ENCODE results near the gene ZFAND6. TPM values are rescaled to one million over a fixed set of nuclear protein-coding genes. Genes with fewer than 3 reads are reported as not detected.
"Not testable (repeated sequence)": the region's sequence is repeated elsewhere in the genome, so short reads cannot be mapped to it uniquely, and the experiment has no call there.

Gene ZFAND6
- polyA plus RNA-seq, 3 donors, result 125 to 136 (median 135) TPM

GRCh38 chr15:80136854-80137253, 77.4 kb downstream of the ZFAND6 start:
- DNase-seq (ENCODE audit: low read depth in 3 of 3, low spot score in 2 of 3), result no peak

- no peak for DNase-seq (ENCODE audit: low read depth in 3 of 3, low spot score in 2 of 3)
These were observed 79.5 kb downstream of the ZFAND6 start for GRCh38 chr15:80138961-80139360.

GRCh38 chr15:80140909-80141308, 81.4 kb downstream of the ZFAND6 start:
- no peak for DNase-seq (ENCODE audit: low read depth in 3 of 3, low spot score in 2 of 3)

GRCh38 chr15:80141916-80142598, 82.6 kb downstream of the ZFAND6 start:
- no peak for DNase-seq (ENCODE audit: low read depth in 3 of 3, low spot score in 2 of 3)

GRCh38 chr15:80142646-80143045, 83.2 kb downstream of the ZFAND6 start:
- DNase-seq (ENCODE audit: low read depth in 3 of 3, low spot score in 2 of 3), result no peak

- DNase-seq (ENCODE audit: low read depth in 3 of 3, low spot score in 2 of 3), result no peak
These were observed 91.7 kb downstream of the ZFAND6 start for GRCh38 chr15:80151148-80151547.

- no peak for DNase-seq (ENCODE audit: low read depth in 3 of 3, low spot score in 2 of 3)
These were observed 92.1 kb downstream of the ZFAND6 start for GRCh38 chr15:80151576-80151975.

GRCh38 chr15:80152180-80152895, 92.9 kb downstream of the ZFAND6 start:
- DNase-seq (ENCODE audit: low read depth in 3 of 3, low spot score in 2 of 3), result peak in 2 of 3 donors; percentile 69 to 72

- peak in 2 of 3 donors; percentile 21 to 26 for DNase-seq (ENCODE audit: low read depth in 3 of 3, low spot score in 2 of 3)
These were observed 93.7 kb downstream of the ZFAND6 start, which contains the start of gene FAH for GRCh38 chr15:80152896-80153876. Gene FAH (plus strand): TSS chr15:80152999. CDS start chr15:80153055, 56 bp downstream.

- no peak for DNase-seq (ENCODE audit: low read depth in 3 of 3, low spot score in 2 of 3)
These were observed 94.4 kb downstream of the ZFAND6 start for GRCh38 chr15:80153900-80154299.

GRCh38 chr15:80154336-80154735, 94.9 kb downstream of the ZFAND6 start:
- DNase-seq (ENCODE audit: low read depth in 3 of 3, low spot score in 2 of 3), result no peak

- DNase-seq (ENCODE audit: low read depth in 3 of 3, low spot score in 2 of 3), result no peak
These were observed 95.5 kb downstream of the ZFAND6 start for GRCh38 chr15:80155001-80155377.

- not testable (repeated sequence) for DNase-seq (ENCODE audit: low read depth in 3 of 3, low spot score in 2 of 3)
These were observed 96.1 kb downstream of the ZFAND6 start for GRCh38 chr15:80155378-80156175.

GRCh38 chr15:80156176-80156720, 96.8 kb downstream of the ZFAND6 start:
- no peak for DNase-seq (ENCODE audit: low read depth in 3 of 3, low spot score in 2 of 3)

- DNase-seq (ENCODE audit: low read depth in 3 of 3, low spot score in 2 of 3), result no peak
These were observed 97.7 kb downstream of the ZFAND6 start for GRCh38 chr15:80157215-80157614.

- DNase-seq (ENCODE audit: low read depth in 3 of 3, low spot score in 2 of 3), result no peak
These were observed 99.8 kb downstream of the ZFAND6 start for GRCh38 chr15:80159301-80159700.

- DNase-seq (ENCODE audit: low read depth in 3 of 3, low spot score in 2 of 3), result no peak
These were observed 100.5 kb downstream of the ZFAND6 start for GRCh38 chr15:80159811-80160569.

- no peak for DNase-seq (ENCODE audit: low read depth in 3 of 3, low spot score in 2 of 3)
These were observed 101.2 kb downstream of the ZFAND6 start for GRCh38 chr15:80160570-80161156.
